Body of pancreas (tissue), 4 donors: Measurements from ENCODE around the gene ABCC1.

ENCODE experiments used
- POLR2A ChIP-seq, 3 donors: fragments of 450-650 bp; IDR thresholded peaks; one replicate each; pipeline ENCODE4 v1.6.1; 2016; ENCODE audit warnings: antibody characterized with exemption in 3 of 3, mild to moderate bottlenecking in 2 of 3
- TF ChIP-seq, protein P1 (sequence below), 7 experiments: fragments of 450-650 bp in 4 of 7; fragments of 200-600 bp in 3 of 7; sonication (generic) in 3 of 7; IDR thresholded peaks; one replicate each; pipeline ENCODE4 v1.5.1; 2016 to 2019; ENCODE audit warnings: antibody characterized with exemption in 7 of 7

GRCh38 chr16:16126896-16127295, 177.5 kb downstream of the ABCC1 start:
- TF ChIP-seq, protein P1, sequence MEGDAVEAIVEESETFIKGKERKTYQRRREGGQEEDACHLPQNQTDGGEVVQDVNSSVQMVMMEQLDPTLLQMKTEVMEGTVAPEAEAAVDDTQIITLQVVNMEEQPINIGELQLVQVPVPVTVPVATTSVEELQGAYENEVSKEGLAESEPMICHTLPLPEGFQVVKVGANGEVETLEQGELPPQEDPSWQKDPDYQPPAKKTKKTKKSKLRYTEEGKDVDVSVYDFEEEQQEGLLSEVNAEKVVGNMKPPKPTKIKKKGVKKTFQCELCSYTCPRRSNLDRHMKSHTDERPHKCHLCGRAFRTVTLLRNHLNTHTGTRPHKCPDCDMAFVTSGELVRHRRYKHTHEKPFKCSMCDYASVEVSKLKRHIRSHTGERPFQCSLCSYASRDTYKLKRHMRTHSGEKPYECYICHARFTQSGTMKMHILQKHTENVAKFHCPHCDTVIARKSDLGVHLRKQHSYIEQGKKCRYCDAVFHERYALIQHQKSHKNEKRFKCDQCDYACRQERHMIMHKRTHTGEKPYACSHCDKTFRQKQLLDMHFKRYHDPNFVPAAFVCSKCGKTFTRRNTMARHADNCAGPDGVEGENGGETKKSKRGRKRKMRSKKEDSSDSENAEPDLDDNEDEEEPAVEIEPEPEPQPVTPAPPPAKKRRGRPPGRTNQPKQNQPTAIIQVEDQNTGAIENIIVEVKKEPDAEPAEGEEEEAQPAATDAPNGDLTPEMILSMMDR (IDR thresholded peaks at IDR 0.05): no peak
- no peak for TF ChIP-seq POLR2A (IDR thresholded peaks at IDR 0.05)
